Left hindlimb (tissue), 1 donor: Measurements from ENCODE around the gene THSD7A.

ENCODE experiments used
- DNase-seq: peaks from one replicate; pipeline ENCODE4 v3.0.0-alpha.2; 2018

The THSD7A gene

GRCh38 chr7:11750191-11750590 lies 81.8 kb downstream of the THSD7A start:
- no peak for DNase-seq

- no peak for DNase-seq
Observed at GRCh38 chr7:11749629-11750028, 82.4 kb downstream of the THSD7A start.

- no peak for DNase-seq
Observed at GRCh38 chr7:11748884-11749283, 83.1 kb downstream of the THSD7A start.

GRCh38 chr7:11747715-11748485 lies 84.1 kb downstream of the THSD7A start:
- no peak for DNase-seq

GRCh38 chr7:11746591-11746990 lies 85.4 kb downstream of the THSD7A start:
- no peak for DNase-seq

- DNase-seq = no peak
Observed at GRCh38 chr7:11743548-11743947, 88.5 kb downstream of the THSD7A start.

GRCh38 chr7:11743016-11743415 lies 89.0 kb downstream of the THSD7A start:
- no peak for DNase-seq

GRCh38 chr7:11742496-11742895 lies 89.5 kb downstream of the THSD7A start:
- DNase-seq = no peak

GRCh38 chr7:11737723-11738122 lies 94.3 kb downstream of the THSD7A start:
- no peak for DNase-seq

- DNase-seq = no peak
Observed at GRCh38 chr7:11732207-11732606, 99.8 kb downstream of the THSD7A start.

GRCh38 chr7:11730725-11731124 lies 101.3 kb downstream of the THSD7A start:
- DNase-seq = no peak

- no peak for DNase-seq
Observed at GRCh38 chr7:11727864-11728263, 104.1 kb downstream of the THSD7A start.

GRCh38 chr7:11726794-11727155 lies 105.2 kb downstream of the THSD7A start:
- DNase-seq = peak; percentile 89

- DNase-seq = no peak
Observed at GRCh38 chr7:11726001-11726793, 105.8 kb downstream of the THSD7A start.

GRCh38 chr7:11716185-11716584 lies 115.8 kb downstream of the THSD7A start:
- DNase-seq = no peak

GRCh38 chr7:11714676-11715075 lies 117.3 kb downstream of the THSD7A start:
- DNase-seq = no peak

- no peak for DNase-seq
Observed at GRCh38 chr7:11714205-11714604, 117.8 kb downstream of the THSD7A start.

GRCh38 chr7:11713352-11713751 lies 118.6 kb downstream of the THSD7A start:
- no peak for DNase-seq

GRCh38 chr7:11710377-11710776 lies 121.6 kb downstream of the THSD7A start:
- DNase-seq = no peak

- no peak for DNase-seq
Observed at GRCh38 chr7:11709196-11709595, 122.8 kb downstream of the THSD7A start.

- no peak for DNase-seq
Observed at GRCh38 chr7:11707606-11708193, 124.3 kb downstream of the THSD7A start.

GRCh38 chr7:11706666-11707605 lies 125.1 kb downstream of the THSD7A start:
- DNase-seq = no peak

- no peak for DNase-seq
Observed at GRCh38 chr7:11703829-11704228, 128.2 kb downstream of the THSD7A start.
